ENCODE results near the gene SMARCD2.
A peak's percentile ranks its signal among the peaks of the same experiment; 100 is the strongest.

SMARCD2 gene

GRCh38 chr17:63842173-63842539 is 329 bp downstream of the SMARCD2 start:
- DNase-seq (ENCODE audit: extremely low read depth, low read depth), result no peak
- no peak for TF ChIP-seq CTCF (IDR thresholded peaks at IDR 0.05; ENCODE audit: low read depth, low read length, missing control alignments)

GRCh38 chr17:63841350-63842172 is 924 bp downstream of the SMARCD2 start:
- TF ChIP-seq CTCF (IDR thresholded peaks at IDR 0.05; ENCODE audit: low read depth, low read length, missing control alignments), result no peak
- H3K4me3 ChIP-seq (replicated peaks; ENCODE audit: low read depth, low read length), result peak overlapping the region; percentile 77
- DNase-seq (ENCODE audit: extremely low read depth, low read depth), result no peak

More at GRCh38 chr17:63842173-63842539, 329 bp downstream of the SMARCD2 start:
- H3K4me3 ChIP-seq (replicated peaks; ENCODE audit: low read depth, low read length), result peak overlapping the region; percentile 77

- TF ChIP-seq CTCF (IDR thresholded peaks at IDR 0.05; ENCODE audit: low read depth, low read length, missing control alignments), result no peak
- DNase-seq (ENCODE audit: extremely low read depth, low read depth), result peak; percentile 53
- peak overlapping the region; percentile 77 for H3K4me3 ChIP-seq (replicated peaks; ENCODE audit: low read depth, low read length)
Measured at GRCh38 chr17:63840591-63841349, 1.7 kb downstream of the SMARCD2 start.

- no peak for DNase-seq (ENCODE audit: extremely low read depth, low read depth)
Measured at GRCh38 chr17:63838631-63839171, 3.8 kb downstream of the SMARCD2 start.

GRCh38 chr17:63837962-63838600 is 4.4 kb downstream of the SMARCD2 start:
- no peak for DNase-seq (ENCODE audit: extremely low read depth, low read depth)
- no peak for TF ChIP-seq CTCF (IDR thresholded peaks at IDR 0.05; ENCODE audit: low read depth, low read length, missing control alignments)
- no peak overlapping the region for H3K4me3 ChIP-seq (replicated peaks; ENCODE audit: low read depth, low read length)

More at GRCh38 chr17:63838631-63839171, 3.8 kb downstream of the SMARCD2 start:
- H3K4me3 ChIP-seq (replicated peaks; ENCODE audit: low read depth, low read length), result 0 out of 2 replicates have a peak overlapping the region, but pooled peaks have one; percentile 7
- no peak for TF ChIP-seq CTCF (IDR thresholded peaks at IDR 0.05; ENCODE audit: low read depth, low read length, missing control alignments)

- DNase-seq (ENCODE audit: extremely low read depth, low read depth), result no peak
Measured at GRCh38 chr17:63837480-63837879, 5.0 kb downstream of the SMARCD2 start.

More at GRCh38 chr17:63837480-63837879, 5.0 kb downstream of the SMARCD2 start:
- H3K4me3 ChIP-seq (replicated peaks; ENCODE audit: low read depth, low read length), result no peak overlapping the region
- TF ChIP-seq CTCF (IDR thresholded peaks at IDR 0.05; ENCODE audit: low read depth, low read length, missing control alignments), result no peak
